Kidney tubule cell (primary cell): Measurements from ENCODE around the gene SLC44A5.

ENCODE experiments used
- DNase-seq: peaks from one replicate; pipeline ENCODE4 v3.0.0-alpha.2; 2018; ENCODE audit warnings: low spot score

Gene SLC44A5

GRCh38 chr1:75588779-75589475 lies 22.0 kb downstream of the SLC44A5 start:
- DNase-seq: peak; percentile 44

- no peak for DNase-seq
Observed at GRCh38 chr1:75587692-75588091, 23.2 kb downstream of the SLC44A5 start.

GRCh38 chr1:75583282-75583681 lies 27.6 kb downstream of the SLC44A5 start:
- DNase-seq: no peak

GRCh38 chr1:75582725-75583261 lies 28.1 kb downstream of the SLC44A5 start:
- no peak for DNase-seq

- peak; percentile 14 for DNase-seq
Observed at GRCh38 chr1:75579046-75579445, 31.9 kb downstream of the SLC44A5 start.

GRCh38 chr1:75575837-75576236 lies 35.1 kb downstream of the SLC44A5 start:
- no peak for DNase-seq

GRCh38 chr1:75567191-75567590 lies 43.7 kb downstream of the SLC44A5 start:
- no peak for DNase-seq

- DNase-seq: no peak
Observed at GRCh38 chr1:75559800-75560199, 51.1 kb downstream of the SLC44A5 start.

GRCh38 chr1:75559136-75559535 lies 51.8 kb downstream of the SLC44A5 start:
- peak; percentile 62 for DNase-seq

- DNase-seq: no peak
Observed at GRCh38 chr1:75554870-75555269, 56.0 kb downstream of the SLC44A5 start.

GRCh38 chr1:75554181-75554580 lies 56.7 kb downstream of the SLC44A5 start:
- DNase-seq: peak; percentile 66

GRCh38 chr1:75550559-75550958 lies 60.4 kb downstream of the SLC44A5 start:
- DNase-seq: peak; percentile 24

- DNase-seq: no peak
Observed at GRCh38 chr1:75548721-75549480, 62.0 kb downstream of the SLC44A5 start.

GRCh38 chr1:75543705-75544104 lies 67.2 kb downstream of the SLC44A5 start:
- no peak for DNase-seq

GRCh38 chr1:75542818-75543570 lies 67.9 kb downstream of the SLC44A5 start:
- DNase-seq: peak; percentile 76

GRCh38 chr1:75539230-75540116 lies 71.4 kb downstream of the SLC44A5 start:
- DNase-seq: peak; percentile 82

- DNase-seq: no peak
Observed at GRCh38 chr1:75533085-75533484, 77.8 kb downstream of the SLC44A5 start.

GRCh38 chr1:75531570-75531969 lies 79.3 kb downstream of the SLC44A5 start:
- no peak for DNase-seq

GRCh38 chr1:75529488-75529887 lies 81.4 kb downstream of the SLC44A5 start:
- DNase-seq: no peak

- DNase-seq: no peak
Observed at GRCh38 chr1:75528001-75528400, 82.9 kb downstream of the SLC44A5 start.

- DNase-seq: no peak
Observed at GRCh38 chr1:75522389-75522788, 88.5 kb downstream of the SLC44A5 start.

- DNase-seq: no peak
Observed at GRCh38 chr1:75521658-75522057, 89.3 kb downstream of the SLC44A5 start.
